HUDEP-2 (cell line): ENCODE measurements around the gene CHFR.
A peak's percentile ranks its signal among the peaks of the same experiment; 100 is the strongest.
"Not testable (repeated sequence)": the region's sequence is repeated elsewhere in the genome, so short reads cannot be mapped to it uniquely, and the experiment has no call there.

ENCODE experiments used
- DNase-seq, 76 experiments: peaks; one replicate each; lab custom pipeline; 2025; ENCODE audit not compliant: unreplicated experiment in 76 of 76; lab: John Stamatoyannopoulos, UW

CHFR gene, protein sequence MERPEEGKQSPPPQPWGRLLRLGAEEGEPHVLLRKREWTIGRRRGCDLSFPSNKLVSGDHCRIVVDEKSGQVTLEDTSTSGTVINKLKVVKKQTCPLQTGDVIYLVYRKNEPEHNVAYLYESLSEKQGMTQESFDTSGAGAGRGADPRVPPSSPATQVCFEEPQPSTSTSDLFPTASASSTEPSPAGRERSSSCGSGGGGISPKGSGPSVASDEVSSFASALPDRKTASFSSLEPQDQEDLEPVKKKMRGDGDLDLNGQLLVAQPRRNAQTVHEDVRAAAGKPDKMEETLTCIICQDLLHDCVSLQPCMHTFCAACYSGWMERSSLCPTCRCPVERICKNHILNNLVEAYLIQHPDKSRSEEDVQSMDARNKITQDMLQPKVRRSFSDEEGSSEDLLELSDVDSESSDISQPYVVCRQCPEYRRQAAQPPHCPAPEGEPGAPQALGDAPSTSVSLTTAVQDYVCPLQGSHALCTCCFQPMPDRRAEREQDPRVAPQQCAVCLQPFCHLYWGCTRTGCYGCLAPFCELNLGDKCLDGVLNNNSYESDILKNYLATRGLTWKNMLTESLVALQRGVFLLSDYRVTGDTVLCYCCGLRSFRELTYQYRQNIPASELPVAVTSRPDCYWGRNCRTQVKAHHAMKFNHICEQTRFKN

DNA sequence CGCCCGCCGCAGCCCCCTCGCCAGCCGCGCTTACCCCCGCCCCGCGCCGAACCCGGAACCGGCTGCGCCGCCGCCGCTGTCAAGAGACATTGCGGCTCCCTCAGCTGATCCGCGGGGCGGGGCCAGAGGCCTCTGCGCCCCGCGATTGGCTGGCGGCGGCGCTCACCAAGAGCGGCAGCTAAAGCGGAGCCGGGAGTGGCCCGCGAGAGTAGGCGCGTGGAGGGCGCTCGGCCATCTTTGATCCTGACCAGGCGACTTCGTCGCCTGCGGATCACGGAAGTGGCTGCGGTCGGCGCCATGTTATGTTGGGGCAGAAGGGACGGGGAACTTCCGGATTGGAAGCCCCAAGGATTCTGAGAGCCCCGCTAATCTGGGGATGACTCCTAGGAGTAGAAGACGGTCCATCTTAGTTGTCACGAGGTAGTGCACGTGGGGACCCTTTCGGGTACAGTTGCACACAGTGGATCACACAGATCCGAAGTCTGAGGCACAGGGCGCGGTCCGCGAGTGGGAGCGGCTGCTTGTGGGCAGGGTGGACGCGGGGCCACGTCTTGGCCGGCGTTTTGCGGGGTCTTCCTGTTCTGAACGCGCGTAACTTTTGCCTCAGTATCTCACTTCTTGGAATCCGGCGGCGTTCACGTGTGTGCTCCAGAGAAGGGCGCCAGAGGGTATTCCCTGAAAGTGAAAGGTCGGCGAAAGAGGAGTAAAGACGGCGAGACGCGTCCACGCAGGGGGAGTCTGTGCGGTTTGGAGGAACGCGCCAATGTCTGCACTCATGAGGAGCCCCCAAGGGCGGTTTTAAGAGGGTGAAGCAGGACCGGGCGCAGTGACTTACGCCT is at the start of gene CHFR:
Gene CHFR (minus strand): TSS at position 93 of the 839 bp plus-strand sequence. CDS start 277 bp downstream, outside the sequence.
- DNase-seq: peak; percentile 14 to 96 (median 91)

DNA sequence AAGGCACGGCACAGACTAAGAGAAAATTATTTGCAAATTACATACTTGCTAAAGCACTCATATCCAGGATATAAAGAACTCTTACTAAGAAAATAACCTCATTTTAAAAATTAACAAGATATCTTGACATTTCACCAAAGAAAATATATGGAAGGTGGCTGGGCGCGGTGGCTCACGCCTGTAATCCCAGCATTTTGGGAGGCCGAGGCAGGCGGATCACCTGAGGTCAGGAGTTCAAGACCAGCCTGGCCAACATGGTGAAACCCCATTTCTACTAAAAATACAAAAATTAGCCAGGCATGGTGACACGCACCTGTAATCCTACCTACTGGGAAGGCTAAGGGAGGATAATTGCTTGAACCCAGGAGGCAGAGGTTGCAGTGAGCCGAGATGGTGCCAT is 49.5 kb upstream of the CHFR start:
- DNase-seq: not testable (repeated sequence)

DNA sequence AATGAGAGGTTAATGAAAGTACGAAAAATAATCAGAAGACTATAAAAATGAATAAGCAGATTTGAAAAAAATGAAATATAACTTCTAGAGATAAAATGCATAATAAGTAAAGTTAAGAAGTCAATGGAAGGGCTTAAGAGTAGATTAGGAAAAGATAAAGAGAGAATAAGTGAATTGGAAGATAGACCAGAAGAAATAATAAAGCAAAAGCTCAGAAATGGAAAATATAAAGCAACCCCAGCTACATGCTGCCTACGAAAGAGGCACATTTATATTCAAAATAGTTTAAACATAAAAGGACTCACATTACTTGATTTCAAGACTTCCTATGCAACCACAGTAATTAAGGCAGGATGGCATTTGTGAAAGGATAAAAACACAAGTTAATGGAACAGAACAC is 48.8 kb upstream of the CHFR start:
- no peak for DNase-seq

DNA sequence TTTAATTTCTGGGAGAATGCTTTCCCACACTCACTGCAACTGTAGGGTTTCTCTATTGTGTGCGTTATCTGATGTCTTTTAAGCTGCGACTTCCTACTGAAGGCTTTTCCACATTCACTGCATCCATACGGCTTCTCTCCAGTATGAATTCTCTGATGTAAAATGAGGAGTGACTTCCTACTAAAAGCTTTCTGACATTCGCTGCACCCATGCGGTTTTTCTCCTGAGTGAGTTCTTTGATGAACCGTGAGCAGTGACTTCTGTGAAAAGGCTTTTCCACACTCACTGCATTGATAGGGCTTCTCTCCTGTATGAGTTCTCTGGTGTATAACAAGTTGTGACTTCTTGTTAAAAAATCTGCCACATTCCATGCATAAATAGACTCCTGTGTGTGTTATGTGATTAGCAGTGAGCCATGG is 39.0 kb upstream of the CHFR start:
- no peak for DNase-seq

DNA sequence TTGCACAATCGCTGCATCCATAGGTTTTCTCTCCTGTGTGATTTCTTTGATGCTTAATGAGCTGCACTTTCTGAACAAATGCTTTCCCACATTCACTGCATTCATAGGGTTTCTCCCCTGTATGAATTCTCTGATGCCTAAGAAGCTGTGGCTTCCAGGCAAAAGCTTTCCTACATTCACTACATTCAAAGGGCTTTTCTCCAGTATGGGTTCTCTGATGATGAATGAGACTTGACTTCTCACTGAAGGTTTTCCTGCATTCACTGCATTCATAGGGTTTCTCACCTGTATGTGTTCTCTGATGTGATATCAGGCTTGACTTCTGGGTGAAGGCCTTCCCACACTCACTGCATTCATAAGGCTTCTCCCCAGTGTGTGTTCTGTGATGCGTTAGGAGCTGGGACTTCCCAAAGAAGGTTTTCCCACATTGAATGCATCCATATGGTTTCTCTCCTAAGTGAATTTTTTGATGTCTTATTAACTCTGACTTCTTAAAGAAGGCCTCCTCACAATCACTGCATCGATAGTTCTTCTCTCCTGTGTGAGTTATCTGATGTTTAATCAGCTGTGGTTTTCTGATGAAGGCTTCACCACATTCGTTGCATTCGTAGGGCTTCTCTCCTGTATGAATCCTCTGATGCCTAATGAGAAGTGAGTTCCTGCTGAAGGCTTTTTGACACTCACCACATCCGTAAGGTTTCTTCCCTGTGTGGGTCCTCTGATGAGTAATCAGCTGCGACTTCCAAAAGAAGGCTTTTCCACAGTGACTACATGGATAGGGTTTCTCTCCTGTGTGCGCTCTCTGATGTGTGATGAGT is 38.4 kb upstream of the CHFR start:
- no peak for DNase-seq

DNA sequence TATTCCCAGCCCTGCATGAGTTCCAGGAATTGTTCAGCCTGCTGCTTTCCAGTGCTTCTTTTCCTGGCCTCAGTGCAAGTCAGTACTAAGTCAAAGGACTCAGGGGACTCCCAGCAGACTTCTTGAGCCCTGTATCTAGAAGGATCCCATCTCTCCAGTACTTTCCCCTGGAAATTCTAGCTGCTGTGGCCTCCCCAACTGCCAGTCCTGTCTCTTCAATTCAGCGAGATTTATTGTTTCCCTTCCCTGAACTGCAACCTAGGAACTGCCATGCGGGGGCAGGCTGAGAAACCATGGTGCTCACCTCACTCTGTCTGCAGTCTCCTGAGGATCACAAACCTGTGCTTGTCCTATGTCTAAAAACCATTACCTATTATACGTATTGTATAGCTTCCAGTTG is 37.0 kb upstream of the CHFR start:
- no peak for DNase-seq

DNA sequence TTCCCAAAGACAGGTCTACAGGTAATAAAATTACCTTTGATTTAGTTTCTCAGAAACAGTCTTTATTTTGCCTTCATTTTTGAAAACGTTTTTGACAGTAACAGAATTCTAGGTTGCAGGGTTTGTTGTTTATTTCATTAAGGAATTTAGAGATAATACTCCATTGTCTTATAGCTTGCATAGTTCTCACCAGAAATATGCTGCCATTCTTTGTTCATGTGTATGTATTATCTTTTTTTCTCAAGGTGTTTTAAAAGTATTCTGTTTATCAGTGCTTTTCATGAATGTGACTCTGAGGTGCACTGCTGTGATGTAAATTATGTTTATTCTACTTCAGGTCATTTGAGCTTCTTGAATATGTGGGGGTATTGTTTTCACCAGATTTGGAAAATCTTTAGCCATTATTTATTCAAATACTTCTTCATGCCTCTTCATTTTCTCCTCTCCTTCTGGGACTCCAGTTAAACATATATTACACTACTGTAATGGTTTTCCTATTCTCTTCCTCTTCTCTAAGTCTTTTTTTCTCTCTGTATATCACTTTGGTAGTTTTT is 36.0 kb upstream of the CHFR start:
- DNase-seq: no peak

DNA sequence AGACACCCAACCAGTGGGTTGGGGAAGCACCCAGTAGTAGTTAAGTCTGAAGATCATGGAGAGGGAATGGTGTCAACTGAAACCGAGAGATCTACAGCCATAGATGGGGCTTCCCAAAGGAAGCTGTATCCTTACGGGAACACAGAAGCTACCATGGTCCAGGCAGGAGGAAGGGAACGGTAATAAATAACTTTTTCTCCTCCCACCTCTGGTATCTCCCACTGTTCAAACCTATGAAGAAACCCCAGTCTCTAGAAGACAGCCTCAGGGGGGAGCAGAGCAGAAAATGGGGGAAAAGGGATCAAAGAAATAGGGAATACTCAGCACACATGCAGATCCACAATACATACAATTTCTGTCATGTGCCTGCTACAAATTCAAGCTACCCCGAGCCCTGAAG is 35.3 kb upstream of the CHFR start:
- DNase-seq: no peak

DNA sequence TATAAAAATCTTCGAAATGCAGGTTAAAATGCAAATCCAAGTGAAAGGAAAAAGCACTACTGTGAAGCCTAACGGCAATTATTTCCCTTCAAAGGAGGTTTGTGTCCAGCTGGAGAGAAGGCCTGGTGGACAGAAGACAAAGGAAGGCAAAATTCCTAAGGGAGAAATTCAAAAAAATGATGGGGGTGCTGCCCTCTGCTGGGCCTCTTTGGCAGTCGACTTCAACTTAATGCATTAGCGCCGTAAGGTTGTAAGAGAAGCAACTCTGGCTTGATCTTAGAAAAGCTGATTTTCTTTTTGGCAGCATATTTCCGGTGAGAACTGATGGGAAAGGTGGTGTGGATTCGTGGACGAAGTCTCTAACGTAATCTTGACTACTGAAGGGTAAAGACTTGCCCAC is 34.3 kb upstream of the CHFR start:
- DNase-seq: no peak

DNA sequence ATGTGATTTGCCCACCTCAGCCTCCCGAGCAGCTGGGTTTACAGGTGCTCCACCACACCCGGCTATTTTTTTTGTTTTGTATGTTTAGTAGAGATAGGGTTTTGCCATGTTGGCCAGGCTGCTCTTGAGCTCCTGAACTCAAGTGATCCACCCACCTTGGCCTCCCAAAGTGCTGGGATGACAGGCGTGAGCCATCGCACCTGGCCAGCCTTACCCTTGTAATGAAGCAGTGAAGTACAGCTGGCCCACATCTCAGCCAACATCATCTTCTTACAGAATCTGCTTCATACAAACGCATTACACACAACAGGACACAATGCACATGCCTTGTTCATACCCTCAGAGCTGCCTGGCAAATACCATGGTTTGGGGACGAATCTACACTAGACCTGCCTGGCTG is 31.3 kb upstream of the CHFR start:
- DNase-seq: no peak

DNA sequence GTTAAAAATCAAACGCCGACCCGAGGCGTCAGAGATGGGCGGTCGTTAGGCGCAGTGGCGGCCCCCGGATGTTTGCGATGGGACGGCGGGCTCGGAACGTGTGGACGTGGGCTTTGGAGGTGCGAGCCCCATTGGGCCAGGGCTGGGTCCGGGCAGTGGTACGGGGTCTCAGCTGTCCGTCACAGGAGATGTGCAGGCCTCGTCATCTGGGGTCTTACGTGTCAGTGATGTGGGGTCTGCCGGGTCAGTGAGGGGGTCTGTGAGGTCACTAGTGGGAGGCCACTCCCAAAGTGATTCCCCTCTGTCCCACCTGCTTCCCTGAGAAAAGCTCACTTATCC is 21.6 kb upstream of the CHFR start:
- DNase-seq: no peak

DNA sequence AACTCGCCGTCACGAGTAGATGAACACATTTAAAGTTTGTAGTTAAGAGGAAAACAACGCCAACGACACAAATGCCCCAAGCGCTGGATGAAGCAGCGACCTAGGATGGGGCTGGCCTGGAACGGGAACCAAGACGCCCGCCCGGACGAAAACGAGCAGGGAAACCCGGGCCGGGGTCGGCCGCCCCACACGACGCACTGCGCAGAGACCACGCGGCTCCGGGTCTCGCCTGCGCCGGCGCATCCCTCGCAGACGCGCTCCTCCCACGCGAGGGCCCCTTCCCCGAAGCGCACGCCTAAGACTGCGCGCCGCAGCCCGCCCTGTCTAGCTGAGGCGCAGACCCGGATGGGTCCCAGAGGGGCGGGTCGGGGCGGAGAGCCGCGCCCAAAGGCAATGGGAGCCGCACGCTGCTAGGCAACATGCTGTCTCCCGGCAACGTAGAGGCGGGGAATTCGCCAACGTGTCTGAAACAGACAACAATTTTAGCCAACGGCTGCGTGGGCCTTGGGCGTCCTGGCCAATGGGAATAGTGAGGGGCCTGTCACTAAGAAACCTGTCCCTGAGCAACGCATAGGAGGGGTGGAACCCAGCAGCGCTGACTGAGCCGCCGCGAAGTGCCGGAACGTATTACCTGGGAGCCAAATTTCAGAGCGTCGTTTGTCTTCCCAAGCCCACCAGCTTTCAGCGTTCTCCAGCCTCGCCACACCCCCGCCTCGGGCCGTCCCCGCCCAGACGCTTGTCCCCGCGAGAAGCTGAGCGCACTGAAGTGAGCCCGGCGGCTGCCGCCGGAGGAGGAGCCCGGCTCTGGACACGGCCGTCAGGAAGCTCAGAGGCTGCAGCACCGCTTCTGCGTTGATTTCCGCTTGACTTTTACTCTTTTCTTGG is 21.0 kb upstream of the CHFR start:
- peak in 63 of 76 experiments; percentile 2 to 96 (median 78) for DNase-seq

DNA sequence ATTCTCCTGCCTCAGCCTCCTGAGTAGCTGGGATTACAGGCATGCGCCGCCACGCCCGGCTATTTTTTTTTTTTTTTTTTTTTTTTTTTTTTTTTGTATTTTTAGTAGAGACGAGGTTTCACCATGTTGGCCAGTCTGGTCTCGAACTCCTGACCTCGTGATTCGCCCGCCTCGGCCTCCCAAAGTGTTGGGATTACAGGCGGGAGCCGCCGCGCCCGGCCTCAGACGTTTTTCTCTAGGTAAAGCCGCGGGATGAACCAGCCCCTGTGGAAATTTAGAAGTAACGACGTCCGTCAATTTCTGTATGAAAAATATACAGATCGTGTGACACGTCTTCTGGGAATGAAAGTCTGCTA is 20.4 kb upstream of the CHFR start:
- DNase-seq: not testable (repeated sequence)

DNA sequence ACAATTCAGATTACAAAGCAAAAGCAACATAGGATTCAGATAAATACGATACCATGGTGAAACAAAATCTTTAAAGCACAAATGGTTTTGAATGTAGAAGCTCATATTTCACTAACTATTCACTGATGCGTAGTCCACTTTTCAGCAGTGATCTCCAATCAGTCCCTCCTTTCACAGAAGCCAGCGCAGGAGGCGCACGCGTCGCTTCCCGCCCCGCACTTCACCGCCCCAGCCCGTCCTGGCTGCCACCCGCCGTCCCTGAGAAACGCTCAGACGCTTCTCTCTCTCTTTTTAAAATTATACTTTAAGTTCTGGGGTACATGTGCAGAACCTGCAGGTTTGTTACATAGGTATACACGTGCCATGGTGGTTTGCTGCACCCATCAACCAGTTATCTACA is 19.8 kb upstream of the CHFR start:
- DNase-seq: no peak

DNA sequence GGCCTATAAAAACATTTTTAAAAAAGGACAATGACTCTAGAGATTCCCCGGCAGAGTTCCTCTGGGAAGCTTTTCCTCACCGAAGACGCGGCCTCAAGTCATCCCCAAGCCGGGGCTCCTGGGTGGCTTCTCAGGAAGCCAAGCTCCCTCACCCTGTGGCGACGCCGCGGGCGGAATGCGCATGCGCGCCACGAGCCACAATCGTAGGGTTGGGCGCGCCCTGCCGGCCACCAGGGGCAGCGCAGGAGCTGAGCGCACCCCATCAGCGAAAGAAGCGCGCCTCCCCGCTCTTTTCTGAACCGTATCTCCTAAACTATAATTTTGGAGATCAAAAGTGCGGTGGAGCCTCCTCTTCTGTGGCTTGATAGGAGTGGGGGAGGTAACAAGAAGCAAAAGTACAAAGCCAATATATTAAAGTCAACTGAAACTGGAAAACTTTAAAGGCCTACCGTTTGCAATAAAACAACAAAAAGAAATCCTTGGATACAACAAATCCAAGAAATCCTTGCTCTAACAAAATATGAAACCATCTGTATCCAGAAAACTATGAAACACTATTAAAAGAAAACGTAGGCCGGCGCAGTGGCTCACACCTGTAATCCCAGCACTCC is 17.4 kb upstream of the CHFR start:
- peak in 40 of 76 experiments; percentile 1 to 72 (median 36) for DNase-seq

DNA sequence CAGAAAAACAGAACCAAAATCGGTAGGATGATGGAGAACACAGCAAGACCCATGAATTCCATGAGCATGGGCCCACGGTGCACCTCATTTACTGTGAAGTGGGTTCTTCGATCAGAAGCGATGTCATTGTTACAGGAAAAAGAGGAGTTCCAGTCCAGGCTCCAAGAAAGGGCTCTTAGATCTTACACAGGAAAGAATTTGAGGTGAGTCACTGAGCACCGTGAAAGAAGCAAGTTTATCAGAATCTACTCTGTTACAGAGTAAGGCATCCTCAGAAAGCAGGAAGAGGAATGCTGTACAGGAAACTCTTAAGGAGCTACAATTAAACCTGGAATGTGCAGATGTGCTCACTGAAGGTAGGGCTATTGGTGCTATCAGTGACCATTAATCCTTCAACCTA is 11.6 kb upstream of the CHFR start:
- no peak for DNase-seq

DNA sequence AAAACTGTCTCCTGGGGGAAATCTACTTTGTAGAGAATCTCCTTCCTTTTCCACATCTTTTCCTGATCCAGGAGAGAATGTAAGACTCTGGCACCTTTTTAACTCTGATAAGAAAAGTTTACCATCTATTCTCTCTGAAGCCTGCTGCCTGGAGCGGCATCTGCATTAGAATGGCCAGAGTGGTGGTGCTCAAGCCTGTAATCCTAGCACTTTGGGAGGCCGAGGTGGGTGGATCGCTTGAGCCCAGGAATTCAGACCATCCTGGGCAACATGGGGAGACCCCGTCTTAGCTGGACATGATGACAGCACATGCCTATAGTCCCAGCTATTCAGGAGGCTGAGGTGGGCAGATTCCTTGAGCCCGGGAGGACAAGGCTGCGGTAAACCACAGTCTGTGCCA is 1.4 kb upstream of the CHFR start:
- DNase-seq: no peak

DNA sequence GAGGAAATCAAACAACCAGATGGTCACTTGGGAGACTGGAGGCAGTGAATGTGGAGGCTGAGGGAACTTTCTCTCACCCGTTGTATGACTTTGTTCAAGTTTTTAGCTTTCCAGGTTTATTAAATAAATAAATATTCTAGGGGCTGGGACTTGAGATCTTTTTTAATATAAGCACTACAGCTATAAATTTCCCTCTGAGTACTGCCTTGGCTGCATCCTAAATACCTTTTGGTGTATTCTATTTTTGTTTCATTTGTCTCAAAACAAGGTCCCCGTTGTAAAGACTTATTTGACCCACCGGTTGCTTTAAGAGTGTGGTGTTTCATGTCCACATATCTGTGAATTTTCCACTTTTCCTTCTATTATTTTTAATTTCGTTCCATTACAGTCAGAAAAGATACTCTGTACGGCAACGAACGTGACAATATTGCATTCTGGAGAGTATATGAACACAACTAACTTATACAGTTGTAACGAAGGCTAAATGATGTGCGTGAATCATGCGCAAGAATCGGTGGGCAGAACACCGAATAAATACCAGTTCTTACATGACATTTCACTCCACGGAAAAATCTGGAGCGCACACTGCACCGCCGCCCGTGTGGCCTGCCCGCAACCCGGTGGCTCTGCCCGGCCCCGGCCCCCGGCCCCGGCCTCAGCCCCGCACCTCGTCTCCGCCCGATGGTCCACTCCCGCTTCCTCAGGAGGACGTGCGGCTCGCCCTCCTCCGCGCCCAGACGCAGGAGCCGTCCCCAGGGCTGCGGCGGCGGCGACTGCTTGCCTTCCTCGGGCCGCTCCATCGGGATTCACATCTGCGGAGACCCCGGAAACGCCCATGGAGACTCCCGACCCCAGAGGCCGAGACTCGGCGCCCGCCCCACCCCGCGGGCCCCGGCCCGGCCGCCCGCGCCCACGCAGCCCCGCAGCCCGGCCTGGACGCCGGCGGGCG is 602 bp downstream of the CHFR start:
- peak in 10 of 76 experiments; percentile 2 to 34 (median 18) for DNase-seq
